HG03565 (cell line): ENCODE measurements around the gene DENND4C.
"Not testable (repeated sequence)": the region's sequence is repeated elsewhere in the genome, so short reads cannot be mapped to it uniquely, and the experiment has no call there.

Experiments
- ATAC-seq: cut with Tn5 transposase; IDR thresholded peaks from one replicate; pipeline ENCODE4 v1.9.1; 2021; ENCODE audit warnings: mild to moderate bottlenecking, moderate library complexity; ENCODE audit not compliant: unreplicated experiment

The DENND4C gene

GRCh38 chr9:19223724-19224123, 6.8 kb upstream of the DENND4C start:
- no peak for ATAC-seq

- ATAC-seq = no peak
Observed at GRCh38 chr9:19224563-19224962, 5.9 kb upstream of the DENND4C start.

GRCh38 chr9:19229595-19230354, 718 bp upstream of the DENND4C start:
- peak; percentile 30 for ATAC-seq

- ATAC-seq = no peak
Observed at GRCh38 chr9:19231126-19231903, 822 bp downstream of the DENND4C start.

- ATAC-seq = no peak
Observed at GRCh38 chr9:19231904-19232822, 1.7 kb downstream of the DENND4C start.

- peak; percentile 22 for ATAC-seq
Observed at GRCh38 chr9:19232823-19233194, 2.3 kb downstream of the DENND4C start.

- no peak for ATAC-seq
Observed at GRCh38 chr9:19233344-19233743, 2.9 kb downstream of the DENND4C start.

- ATAC-seq = no peak
Observed at GRCh38 chr9:19239955-19240354, 9.5 kb downstream of the DENND4C start.

GRCh38 chr9:19241728-19242127, 11.2 kb downstream of the DENND4C start:
- no peak for ATAC-seq

GRCh38 chr9:19243366-19244033, 13.0 kb downstream of the DENND4C start:
- ATAC-seq = no peak

- ATAC-seq = no peak
Observed at GRCh38 chr9:19246891-19247290, 16.4 kb downstream of the DENND4C start.

- ATAC-seq = no peak
Observed at GRCh38 chr9:19247420-19247819, 16.9 kb downstream of the DENND4C start.

GRCh38 chr9:19250346-19250745, 19.9 kb downstream of the DENND4C start:
- not testable (repeated sequence) for ATAC-seq

GRCh38 chr9:19251203-19251602, 20.7 kb downstream of the DENND4C start:
- not testable (repeated sequence) for ATAC-seq

- ATAC-seq = not testable (repeated sequence)
Observed at GRCh38 chr9:19251622-19252021, 21.1 kb downstream of the DENND4C start.

- ATAC-seq = no peak
Observed at GRCh38 chr9:19252174-19252884, 21.8 kb downstream of the DENND4C start.

- no peak for ATAC-seq
Observed at GRCh38 chr9:19252885-19253219, 22.4 kb downstream of the DENND4C start.

GRCh38 chr9:19255112-19255511, 24.6 kb downstream of the DENND4C start:
- no peak for ATAC-seq

- no peak for ATAC-seq
Observed at GRCh38 chr9:19255821-19256220, 25.3 kb downstream of the DENND4C start.

- not testable (repeated sequence) for ATAC-seq
Observed at GRCh38 chr9:19259665-19260255, 29.3 kb downstream of the DENND4C start.
